Esophagus (tissue), 2 donors: Measurements from ENCODE around the gene ZNF747. TPM values are rescaled to one million over a fixed set of nuclear protein-coding genes. Genes with fewer than 3 reads are reported as not detected.

Source experiments
- H3K27ac ChIP-seq, 2 donors: one replicate each; pipeline ENCODE4 v1.5.1; 2013; ENCODE audit warnings: low read depth in 2 of 2, mild to moderate bottlenecking in 2 of 2, inconsistent platforms in 1 of 2, low read length in 1 of 2, moderate library complexity in 1 of 2
- H3K27me3 ChIP-seq, 2 donors: one replicate each; pipeline ENCODE4 v1.6.1; 2013; ENCODE audit warnings: low read length in 2 of 2, control low read depth in 1 of 2, mild to moderate bottlenecking in 1 of 2; ENCODE audit not compliant: insufficient read depth in 2 of 2, control insufficient read depth in 1 of 2
- H3K36me3 ChIP-seq, 2 donors: one replicate each; pipeline ENCODE4 v1.6.1; 2013; ENCODE audit warnings: low read length in 1 of 2; ENCODE audit not compliant: control insufficient read depth in 2 of 2, insufficient read depth in 2 of 2
- H3K4me1 ChIP-seq, 2 donors: one replicate each; pipeline ENCODE4 v1.6.1; 2013; ENCODE audit warnings: low read length in 1 of 2; ENCODE audit not compliant: control insufficient read depth in 2 of 2, insufficient read depth in 2 of 2
- H3K4me3 ChIP-seq, 2 donors: one replicate each; pipeline ENCODE4 v1.5.1; 2013; ENCODE audit warnings: low read length in 2 of 2, mild to moderate bottlenecking in 2 of 2, low read depth in 1 of 2, moderate library complexity in 1 of 2
- H3K9me3 ChIP-seq, 2 donors: one replicate each; pipeline ENCODE4 v1.6.1; 2013; ENCODE audit warnings: mild to moderate bottlenecking in 2 of 2, low read depth in 1 of 2, low read length in 1 of 2, moderate library complexity in 1 of 2; ENCODE audit not compliant: control insufficient read depth in 2 of 2, insufficient read depth in 1 of 2
- WGBS, 2 donors: extraction: QIAGEN DNeasy Blood & Tissue Kit; methylation state at CpG; one replicate each; pipeline ENCODE4 v1.1.7; 2013; 5-methylcytosine and 5-hydroxymethylcytosine counted together
- polyA plus RNA-seq, 2 donors: library from polyadenylated mRNA; stranded (reverse); fragments of 200-250 nt; gene quantifications; one replicate each; pipeline ENCODE4 v1.2.3, GENCODE V29; 2013
- donor health status: healthy with polysubstance abuse.
- donor health status: Bipolar disorder and iron deficiency.

Gene ZNF747
- polyA plus RNA-seq, 2 donors = 4.4 to 4.5 TPM

GRCh38 chr16:30567991-30568638 is 33.5 kb upstream of the ZNF747 start:
- H3K4me3 ChIP-seq = no peak overlapping the region
- H3K4me1 ChIP-seq = peaks cover 0 to 5% of the 10 kb centered on the region in 2 donors
- no peaks in the 10 kb centered on the region for H3K27me3 ChIP-seq
- H3K36me3 ChIP-seq = peaks cover 0 to 4% of the 10 kb centered on the region in 2 donors
- no peaks in the 10 kb centered on the region for H3K9me3 ChIP-seq
- H3K27ac ChIP-seq = peak overlapping the region; percentile 23 to 77
- 28 to 41% methylated on average over 6 of the region's 6 CpGs for WGBS, 2 donors

- H3K36me3 ChIP-seq = peaks cover 0 to 4% of the 10 kb centered on the region in 2 donors
- peak overlapping the region; percentile 23 to 77 for H3K27ac ChIP-seq
- H3K4me1 ChIP-seq = peaks cover 0 to 5% of the 10 kb centered on the region in 2 donors
- H3K27me3 ChIP-seq = no peaks in the 10 kb centered on the region
- WGBS, 2 donors = 66 to 68% methylated on average over 14 of the region's 14 CpGs
- no peaks in the 10 kb centered on the region for H3K9me3 ChIP-seq
- H3K4me3 ChIP-seq = no peak overlapping the region
Measured at GRCh38 chr16:30567160-30567990, 32.7 kb upstream of the ZNF747 start.

DNA sequence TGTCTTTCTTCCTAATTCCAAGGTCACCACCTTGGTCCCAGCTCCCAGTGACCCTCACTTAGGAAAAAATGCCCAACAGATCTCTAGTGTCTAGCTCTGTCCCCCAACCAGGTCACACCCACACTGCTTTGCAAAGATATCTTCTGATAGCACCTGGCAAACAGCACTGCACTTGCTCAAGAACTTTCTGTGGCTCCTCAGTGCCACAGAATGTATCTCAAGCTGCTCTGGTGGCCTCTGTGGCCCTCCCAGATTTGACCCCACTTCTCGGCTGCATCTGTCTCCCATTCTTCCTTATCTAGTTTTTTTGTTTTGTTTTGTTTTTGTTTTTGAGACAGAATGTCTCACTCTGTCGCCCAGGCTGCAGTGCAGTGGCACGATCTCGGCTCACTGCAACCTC is 31.9 kb upstream of the ZNF747 start:
- Histone ChIP-seq H3K27ac (no peak overlapping the region), H3K27me3 (no peaks in the 10 kb centered on the region), H3K9me3 (no peaks in the 10 kb centered on the region), H3K4me1 (peaks cover 0 to 5% of the 10 kb centered on the region in 2 donors), H3K36me3 (peaks cover 0 to 4% of the 10 kb centered on the region in 2 donors), H3K4me3 (no peak overlapping the region)
- WGBS, 2 donors = 87 to 89% methylated on average over 4 of the region's 4 CpGs

DNA sequence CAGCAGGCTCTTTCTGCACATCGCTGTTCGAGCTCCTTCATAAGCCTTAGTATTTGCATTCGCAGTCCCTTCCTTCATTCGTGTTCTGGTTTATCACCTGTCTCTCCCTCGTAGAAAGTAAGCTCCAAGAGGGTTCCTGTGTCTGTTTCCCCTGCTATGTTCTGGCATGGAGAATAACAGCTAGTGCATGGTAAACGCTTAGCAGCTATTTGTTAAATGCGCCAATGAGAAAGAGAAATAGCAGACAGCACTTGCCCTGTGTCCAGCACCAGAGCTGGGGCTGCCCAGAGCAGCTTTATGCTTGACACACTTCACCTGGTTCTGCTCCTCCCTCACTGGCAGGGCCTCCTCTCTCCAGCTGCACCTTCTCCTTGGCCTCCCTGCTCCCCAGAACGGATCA is 31.3 kb upstream of the ZNF747 start:
- Histone ChIP-seq H3K27ac (no peak overlapping the region), H3K9me3 (no peaks in the 10 kb centered on the region), H3K36me3 (peaks cover 0 to 4% of the 10 kb centered on the region in 2 donors), H3K4me3 (no peak overlapping the region), H3K4me1 (peaks cover 0 to 5% of the 10 kb centered on the region in 2 donors), H3K27me3 (no peaks in the 10 kb centered on the region)
- WGBS, 2 donors = 66 to 67% methylated on average over 8 of the region's 8 CpGs

DNA sequence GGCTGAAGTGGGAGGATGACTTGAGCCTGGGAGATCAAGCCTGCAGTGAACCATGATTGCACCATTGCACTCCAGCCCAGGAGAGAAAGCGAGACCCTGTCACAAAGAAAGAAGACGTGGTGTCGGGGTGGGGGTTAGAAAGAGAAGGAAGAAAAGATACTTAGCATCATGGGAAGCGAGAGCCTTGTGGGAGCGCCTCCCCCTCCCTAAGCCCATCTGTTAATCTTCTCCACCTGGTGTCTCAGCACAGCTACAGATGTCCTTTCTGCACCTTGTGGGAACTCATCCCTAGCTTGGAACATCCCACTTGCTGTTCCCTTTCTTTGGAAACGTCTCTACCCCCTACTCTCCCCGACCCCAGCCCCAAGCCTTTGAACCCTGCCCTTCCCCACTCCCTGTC is 30.9 kb upstream of the ZNF747 start:
- no peaks in the 10 kb centered on the region for H3K9me3 ChIP-seq
- H3K27ac ChIP-seq = no peak overlapping the region
- peaks cover 0 to 4% of the 10 kb centered on the region in 2 donors for H3K36me3 ChIP-seq
- peaks cover 0 to 3% of the 10 kb centered on the region in 2 donors for H3K4me1 ChIP-seq
- H3K4me3 ChIP-seq = no peak overlapping the region
- no peaks in the 10 kb centered on the region for H3K27me3 ChIP-seq
- 72 to 74% methylated on average over 7 of the region's 7 CpGs for WGBS, 2 donors

DNA sequence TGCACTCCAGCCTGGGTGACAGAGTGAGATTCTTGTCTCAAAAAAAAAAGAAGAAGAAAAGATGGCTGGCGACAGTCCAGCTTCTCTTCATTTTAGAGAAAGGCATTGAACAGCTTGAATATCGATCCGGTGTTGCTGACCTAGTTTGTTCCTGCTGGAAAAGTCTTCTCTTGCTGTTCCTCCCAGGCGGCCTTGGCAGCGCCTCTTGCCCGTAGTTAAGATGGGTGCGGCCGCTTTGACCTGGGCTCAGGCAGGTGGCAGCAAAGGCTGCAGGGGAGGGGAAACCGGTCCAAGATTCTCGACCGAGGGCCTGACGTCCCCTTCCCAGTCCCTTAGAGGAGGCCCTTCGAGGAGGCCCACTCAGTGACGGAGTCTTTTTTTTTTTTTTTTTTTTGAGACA is 27.4 kb upstream of the ZNF747 start:
- H3K27ac ChIP-seq = no peak overlapping the region
- H3K27me3 ChIP-seq = no peaks in the 10 kb centered on the region
- H3K9me3 ChIP-seq = no peaks in the 10 kb centered on the region
- H3K36me3 ChIP-seq = no peaks in the 10 kb centered on the region
- WGBS, 2 donors = 89 to 94% methylated on average over 14 of the region's 14 CpGs
- H3K4me1 ChIP-seq = peaks cover 0 to 2% of the 10 kb centered on the region in 2 donors
- no peak overlapping the region for H3K4me3 ChIP-seq

- no peaks in the 10 kb centered on the region for H3K9me3 ChIP-seq
- H3K36me3 ChIP-seq = peaks cover 0 to under 1% of the 10 kb centered on the region in 2 donors
- H3K4me3 ChIP-seq = peak overlapping the region; percentile 42 to 43
- WGBS, 2 donors = 19 to 23% methylated on average over 46 of the region's 46 CpGs
- peaks cover under 1 to 2% of the 10 kb centered on the region in 2 donors for H3K4me1 ChIP-seq
- peak overlapping the region in 1 of 2 donors; percentile 33 for H3K27ac ChIP-seq
- no peaks in the 10 kb centered on the region for H3K27me3 ChIP-seq
Measured at GRCh38 chr16:30561089-30561816, 26.6 kb upstream of the ZNF747 start.

DNA sequence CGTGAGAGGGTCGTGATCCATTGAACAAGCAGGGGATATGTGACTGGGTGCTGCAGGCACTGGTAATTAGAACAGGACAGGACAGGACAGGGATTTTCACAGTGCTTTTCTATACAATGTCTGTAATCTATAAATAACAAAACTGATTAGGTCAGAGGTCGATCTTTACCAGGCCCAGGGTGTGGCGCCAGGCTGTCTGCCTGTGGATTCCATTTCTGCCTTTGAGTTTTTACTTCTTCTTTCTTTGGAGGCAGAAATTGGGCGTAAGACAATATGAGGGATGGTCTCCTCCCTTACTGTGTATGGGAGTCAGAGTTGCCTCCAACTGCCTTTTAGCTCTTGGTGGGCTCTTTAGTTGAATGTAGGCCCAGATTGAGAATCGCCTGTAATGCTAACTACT is 25.0 kb upstream of the ZNF747 start:
- no peak overlapping the region for H3K4me3 ChIP-seq
- peaks cover 0 to 12% of the 10 kb centered on the region in 2 donors for H3K36me3 ChIP-seq
- H3K9me3 ChIP-seq = no peaks in the 10 kb centered on the region
- H3K27ac ChIP-seq = no peak overlapping the region
- H3K27me3 ChIP-seq = no peaks in the 10 kb centered on the region
- H3K4me1 ChIP-seq = peaks cover 2 to 3% of the 10 kb centered on the region in 2 donors
- 89 to 97% methylated on average over 6 of the region's 6 CpGs for WGBS, 2 donors

GRCh38 chr16:30558789-30559377 is 24.2 kb upstream of the ZNF747 start:
- WGBS, 2 donors = 84 to 86% methylated on average over 21 of the region's 21 CpGs
- H3K27ac ChIP-seq = peak overlapping the region; percentile 86 to 87
- H3K4me1 ChIP-seq = peaks cover 2 to 3% of the 10 kb centered on the region in 2 donors
- H3K27me3 ChIP-seq = no peaks in the 10 kb centered on the region
- H3K9me3 ChIP-seq = no peaks in the 10 kb centered on the region
- H3K36me3 ChIP-seq = peaks cover 3 to 12% of the 10 kb centered on the region in 2 donors
- H3K4me3 ChIP-seq = peak overlapping the region; percentile 7 to 80
